ENCODE measurements around the gene SERPINE2. TPM values are rescaled to one million over a fixed set of nuclear protein-coding genes. Genes with fewer than 3 reads are reported as not detected.
A peak's percentile ranks its signal among the peaks of the same experiment; 100 is the strongest.

Gene SERPINE2
- total RNA-seq, 4 donors from 2014 or later = 6.1 to 33.3 (median 20.3) TPM

DNA sequence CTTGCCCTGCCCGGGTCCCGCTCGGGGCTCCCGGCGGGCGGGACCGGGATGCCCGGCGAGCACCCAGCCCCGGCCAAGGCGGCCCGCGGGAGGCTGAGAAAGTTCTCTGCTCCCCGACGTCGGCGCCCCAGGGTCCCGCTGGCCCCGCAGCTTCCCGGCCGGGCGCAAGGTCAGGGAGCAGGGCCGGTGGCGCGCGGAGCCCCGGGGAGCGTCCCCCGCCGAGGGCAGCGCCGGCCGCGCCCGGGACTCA, 331 bp downstream of the SERPINE2 start:
- Histone ChIP-seq H3K9me3 (no peaks in the 10 kb centered on the region), H3K4me3 (replicated peaks in 1 of 3) (peak overlapping the region; percentile 5 to 54 (median 33)), H3K36me3 (no peaks in the 10 kb centered on the region), H3K27me3 (no peaks in the 10 kb centered on the region), H3K4me1 (no peaks in the 10 kb centered on the region), H3K27ac (no peak overlapping the region)
- TF ChIP-seq, protein P1, sequence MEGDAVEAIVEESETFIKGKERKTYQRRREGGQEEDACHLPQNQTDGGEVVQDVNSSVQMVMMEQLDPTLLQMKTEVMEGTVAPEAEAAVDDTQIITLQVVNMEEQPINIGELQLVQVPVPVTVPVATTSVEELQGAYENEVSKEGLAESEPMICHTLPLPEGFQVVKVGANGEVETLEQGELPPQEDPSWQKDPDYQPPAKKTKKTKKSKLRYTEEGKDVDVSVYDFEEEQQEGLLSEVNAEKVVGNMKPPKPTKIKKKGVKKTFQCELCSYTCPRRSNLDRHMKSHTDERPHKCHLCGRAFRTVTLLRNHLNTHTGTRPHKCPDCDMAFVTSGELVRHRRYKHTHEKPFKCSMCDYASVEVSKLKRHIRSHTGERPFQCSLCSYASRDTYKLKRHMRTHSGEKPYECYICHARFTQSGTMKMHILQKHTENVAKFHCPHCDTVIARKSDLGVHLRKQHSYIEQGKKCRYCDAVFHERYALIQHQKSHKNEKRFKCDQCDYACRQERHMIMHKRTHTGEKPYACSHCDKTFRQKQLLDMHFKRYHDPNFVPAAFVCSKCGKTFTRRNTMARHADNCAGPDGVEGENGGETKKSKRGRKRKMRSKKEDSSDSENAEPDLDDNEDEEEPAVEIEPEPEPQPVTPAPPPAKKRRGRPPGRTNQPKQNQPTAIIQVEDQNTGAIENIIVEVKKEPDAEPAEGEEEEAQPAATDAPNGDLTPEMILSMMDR (IDR thresholded peaks at IDR 0.05) = no peak
- intact Hi-C loops (cut with DNase I) = no loop called here
- WGBS, 2 donors = 0% methylated on average over 1 to 6 of the region's 35 CpGs
- DNase-seq = no peak

DNA sequence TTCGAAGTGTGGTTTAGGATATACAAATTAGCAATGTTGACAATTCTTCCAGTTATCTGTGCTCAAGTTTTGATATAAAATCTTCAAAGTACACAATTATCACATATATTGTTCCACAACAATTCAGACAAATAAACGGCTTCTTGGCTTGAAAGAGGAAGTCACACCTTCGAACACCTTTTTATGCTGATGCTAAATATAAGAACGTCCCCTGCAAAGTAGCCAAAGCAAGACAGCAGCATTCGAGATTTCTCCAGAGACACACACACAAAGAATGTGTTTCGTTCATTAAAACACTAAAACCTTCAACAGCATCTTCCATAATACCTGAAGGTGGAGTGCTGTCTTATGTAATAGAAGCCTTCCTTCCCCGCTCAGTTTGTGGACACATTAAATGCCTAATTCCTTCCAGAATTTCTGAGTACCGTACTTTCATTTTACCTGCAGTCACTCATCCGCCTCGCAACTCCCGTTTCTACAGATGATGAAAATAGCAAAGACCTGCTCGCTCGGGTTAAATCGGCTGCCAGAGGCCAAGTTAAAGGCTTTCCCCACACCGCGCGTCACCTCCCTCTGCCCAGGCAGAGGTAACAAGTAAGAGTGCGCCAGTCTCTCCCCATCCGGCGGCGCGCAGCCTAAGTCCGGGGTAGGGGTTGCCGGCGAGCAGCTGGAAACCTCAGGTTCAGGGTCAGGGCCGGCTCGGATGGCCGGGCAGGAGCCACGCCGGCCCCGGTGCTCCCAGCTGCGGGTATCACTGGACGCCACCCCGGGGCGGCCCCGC, 847 bp downstream of the SERPINE2 start:
- Histone ChIP-seq H3K27me3 (no peaks in the 10 kb centered on the region), H3K4me1 (no peaks in the 10 kb centered on the region), H3K4me3 (replicated peaks in 1 of 3) (peak overlapping the region; percentile 5 to 54 (median 33)), H3K27ac (no peak overlapping the region), H3K9me3 (no peaks in the 10 kb centered on the region), H3K36me3 (no peaks in the 10 kb centered on the region)
- TF ChIP-seq, protein P1 (IDR thresholded peaks at IDR 0.05) = no peak
- TF ChIP-seq POLR2A (IDR thresholded peaks at IDR 0.05) = no peak
- DNase-seq = peak; percentile 41 to 44
- intact Hi-C loops (cut with DNase I) = no loop called here
- 4 to 7% methylated on average over 17 to 28 of the region's 36 CpGs for WGBS, 2 donors

DNA sequence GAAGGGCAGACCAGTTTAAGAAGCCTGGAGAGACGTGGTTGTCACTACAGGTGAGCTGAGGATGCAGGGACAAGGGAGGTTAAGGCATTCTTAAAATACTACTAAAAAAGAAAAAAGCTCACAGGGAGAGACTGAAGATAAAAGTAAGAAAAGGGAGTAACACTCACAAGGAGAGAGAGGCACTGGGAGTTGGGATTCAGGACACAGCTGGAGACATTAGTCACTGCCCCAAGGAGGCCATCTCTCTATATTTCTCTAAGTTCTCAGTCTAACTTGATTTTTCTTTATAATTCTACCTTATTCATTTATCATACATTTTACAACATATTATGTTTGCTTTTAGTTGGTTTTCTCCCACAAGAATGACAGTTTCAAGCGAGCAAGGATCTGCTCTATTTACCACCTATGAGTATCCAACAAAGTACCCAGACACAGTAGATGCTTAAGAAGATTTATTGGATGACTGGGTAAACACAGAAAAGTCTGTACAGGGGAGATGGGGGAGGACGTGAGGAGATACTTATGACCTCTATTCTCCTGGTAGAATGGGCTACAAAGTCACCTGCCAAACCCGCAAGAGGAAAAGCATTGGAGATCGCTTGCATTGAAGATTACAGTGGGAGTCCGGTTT, 2.2 kb downstream of the SERPINE2 start:
- DNase-seq = no peak
- no peaks in the 10 kb centered on the region for H3K36me3 ChIP-seq
- no peaks in the 10 kb centered on the region for H3K27me3 ChIP-seq
- no peak for TF ChIP-seq POLR2A (IDR thresholded peaks at IDR 0.05)
- TF ChIP-seq, protein P1 (IDR thresholded peaks at IDR 0.05) = no peak
- 87 to 89% methylated on average over 6 of the region's 6 CpGs for WGBS, 2 donors
- H3K4me3 ChIP-seq (replicated peaks in 1 of 3) = no peak overlapping the region
- intact Hi-C loops (cut with DNase I) = no loop called here
- no peak overlapping the region for H3K27ac ChIP-seq
- H3K9me3 ChIP-seq = no peaks in the 10 kb centered on the region
- no peaks in the 10 kb centered on the region for H3K4me1 ChIP-seq

DNA sequence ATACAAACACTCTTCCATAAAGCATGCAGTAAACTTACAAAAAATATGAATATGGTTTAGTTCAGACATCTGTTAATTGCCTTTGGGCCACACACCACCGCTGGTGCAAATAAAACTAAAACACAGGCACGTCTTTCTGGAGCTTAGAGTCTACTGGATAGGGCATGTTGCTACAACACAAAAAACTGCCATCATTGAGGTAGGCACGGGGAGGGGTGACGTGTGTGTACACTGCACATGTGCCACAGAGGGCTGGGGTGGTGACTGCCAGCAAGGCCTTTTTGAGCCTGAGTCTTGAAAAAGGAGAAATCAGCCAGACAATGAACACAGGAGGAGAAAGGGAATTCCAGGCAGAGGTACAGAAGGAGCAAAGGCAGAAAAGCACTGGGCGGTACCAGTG, 5.1 kb downstream of the SERPINE2 start:
- Histone ChIP-seq H3K4me3 (replicated peaks in 1 of 3) (no peak overlapping the region), H3K27me3 (no peaks in the 10 kb centered on the region), H3K27ac (no peak overlapping the region), H3K36me3 (no peaks in the 10 kb centered on the region), H3K9me3 (no peaks in the 10 kb centered on the region), H3K4me1 (no peaks in the 10 kb centered on the region)
- no peak for DNase-seq
- 86 to 93% methylated on average over 5 of the region's 5 CpGs for WGBS, 2 donors
- intact Hi-C loops (cut with DNase I) = no loop called here
- TF ChIP-seq, protein P1 (IDR thresholded peaks at IDR 0.05) = no peak
- TF ChIP-seq POLR2A (IDR thresholded peaks at IDR 0.05) = no peak

DNA sequence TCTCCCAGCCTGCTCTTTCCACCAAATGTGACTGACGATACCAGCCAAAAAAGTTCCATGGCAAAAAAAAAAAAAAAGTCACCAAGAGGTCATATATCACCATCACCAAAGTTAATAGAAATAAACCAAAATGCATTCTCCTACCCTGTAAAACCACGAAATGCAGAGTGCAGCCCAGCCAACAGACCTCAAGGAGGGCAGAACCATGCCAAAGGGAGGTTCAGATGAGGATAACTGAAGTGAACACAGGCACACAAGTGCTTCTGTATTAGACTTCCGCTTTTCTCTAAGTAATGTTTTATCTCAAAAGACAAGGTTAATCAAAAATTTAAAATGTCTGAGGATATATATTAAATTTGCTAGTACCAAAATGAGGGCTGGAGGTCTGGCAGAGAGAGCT, 5.5 kb downstream of the SERPINE2 start:
- no peaks in the 10 kb centered on the region for H3K9me3 ChIP-seq
- no peaks in the 10 kb centered on the region for H3K4me1 ChIP-seq
- WGBS, 2 donors = 80 to 85% methylated on average over 3 of the region's 3 CpGs
- intact Hi-C loops (cut with DNase I) = no loop called here
- DNase-seq = no peak
- no peak overlapping the region for H3K27ac ChIP-seq
- TF ChIP-seq POLR2A (IDR thresholded peaks at IDR 0.05) = no peak
- TF ChIP-seq, protein P1 (IDR thresholded peaks at IDR 0.05) = no peak
- H3K36me3 ChIP-seq = no peaks in the 10 kb centered on the region
- H3K4me3 ChIP-seq (replicated peaks in 1 of 3) = no peak overlapping the region
- H3K27me3 ChIP-seq = no peaks in the 10 kb centered on the region
